Omental fat pad (tissue), 4 donors: ENCODE data around the gene THBS1. TPM values are rescaled to one million over a fixed set of nuclear protein-coding genes. Genes with fewer than 3 reads are reported as not detected.

Experiments
- ATAC-seq: fragments of 150-250 bp; one replicate; pipeline ENCODE4 v1.9.1; 2016; ENCODE audit warnings: mild to moderate bottlenecking, moderate library complexity; ENCODE audit not compliant: low FRiP score
- DNase-seq: peaks from one replicate; pipeline ENCODE4 v3.0.0-alpha.2; 2019; ENCODE audit warnings: low spot score
- total RNA-seq, 4 donors: library from RNA; depleted of rRNA; stranded (reverse); fragments of >200 nt; gene quantifications; one replicate each; pipeline ENCODE4 v1.1.0, GENCODE V29; 2016
- TF ChIP-seq, protein P1 (sequence below), 3 donors: fragments of 450-650 bp; IDR thresholded peaks; one replicate each; pipeline ENCODE4 v1.5.1; 2016 to 2017; ENCODE audit warnings: antibody characterized with exemption in 3 of 3, mild to moderate bottlenecking in 3 of 3, moderate library complexity in 2 of 3

The THBS1 gene
- total RNA-seq, 4 donors from 2014 or later = 690 to 4,169 (median 2,356) TPM

DNA sequence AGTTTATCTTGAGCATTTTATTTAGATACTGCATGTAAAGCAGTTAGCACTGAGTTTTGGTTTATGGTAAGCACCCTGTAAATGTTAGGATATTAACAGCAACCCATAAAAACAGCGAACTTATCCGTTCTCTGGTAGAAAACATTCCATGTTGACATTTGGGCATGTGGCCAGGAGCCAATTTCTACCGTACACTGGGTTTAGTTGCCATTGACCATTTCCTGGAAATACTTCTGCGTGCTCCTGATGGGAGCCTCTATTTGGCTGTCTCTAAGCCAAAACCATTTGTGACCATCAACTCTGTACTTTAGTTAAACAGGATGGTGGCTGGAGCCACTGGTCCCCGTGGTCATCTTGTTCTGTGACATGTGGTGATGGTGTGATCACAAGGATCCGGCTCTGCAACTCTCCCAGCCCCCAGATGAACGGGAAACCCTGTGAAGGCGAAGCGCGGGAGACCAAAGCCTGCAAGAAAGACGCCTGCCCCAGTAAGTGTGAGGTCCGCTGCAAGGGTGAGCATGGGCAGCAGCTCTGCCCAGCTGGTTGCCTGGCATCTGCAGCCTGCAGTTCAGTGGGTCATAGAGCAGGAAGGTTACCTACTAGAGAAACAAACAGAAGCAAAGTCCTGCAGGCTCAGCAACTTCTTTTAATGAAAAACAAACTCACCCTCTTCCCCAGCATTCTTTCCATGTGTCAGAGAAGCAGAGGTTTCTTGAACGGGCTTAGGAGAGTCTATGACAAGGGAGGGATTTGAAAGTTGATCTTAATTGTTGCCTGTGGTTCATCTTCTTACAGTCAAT, 7.1 kb downstream of the THBS1 start:
- TF ChIP-seq, protein P1, sequence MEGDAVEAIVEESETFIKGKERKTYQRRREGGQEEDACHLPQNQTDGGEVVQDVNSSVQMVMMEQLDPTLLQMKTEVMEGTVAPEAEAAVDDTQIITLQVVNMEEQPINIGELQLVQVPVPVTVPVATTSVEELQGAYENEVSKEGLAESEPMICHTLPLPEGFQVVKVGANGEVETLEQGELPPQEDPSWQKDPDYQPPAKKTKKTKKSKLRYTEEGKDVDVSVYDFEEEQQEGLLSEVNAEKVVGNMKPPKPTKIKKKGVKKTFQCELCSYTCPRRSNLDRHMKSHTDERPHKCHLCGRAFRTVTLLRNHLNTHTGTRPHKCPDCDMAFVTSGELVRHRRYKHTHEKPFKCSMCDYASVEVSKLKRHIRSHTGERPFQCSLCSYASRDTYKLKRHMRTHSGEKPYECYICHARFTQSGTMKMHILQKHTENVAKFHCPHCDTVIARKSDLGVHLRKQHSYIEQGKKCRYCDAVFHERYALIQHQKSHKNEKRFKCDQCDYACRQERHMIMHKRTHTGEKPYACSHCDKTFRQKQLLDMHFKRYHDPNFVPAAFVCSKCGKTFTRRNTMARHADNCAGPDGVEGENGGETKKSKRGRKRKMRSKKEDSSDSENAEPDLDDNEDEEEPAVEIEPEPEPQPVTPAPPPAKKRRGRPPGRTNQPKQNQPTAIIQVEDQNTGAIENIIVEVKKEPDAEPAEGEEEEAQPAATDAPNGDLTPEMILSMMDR (IDR thresholded peaks at IDR 0.05) = no peak
- no peak for DNase-seq
- ATAC-seq = no peak

DNA sequence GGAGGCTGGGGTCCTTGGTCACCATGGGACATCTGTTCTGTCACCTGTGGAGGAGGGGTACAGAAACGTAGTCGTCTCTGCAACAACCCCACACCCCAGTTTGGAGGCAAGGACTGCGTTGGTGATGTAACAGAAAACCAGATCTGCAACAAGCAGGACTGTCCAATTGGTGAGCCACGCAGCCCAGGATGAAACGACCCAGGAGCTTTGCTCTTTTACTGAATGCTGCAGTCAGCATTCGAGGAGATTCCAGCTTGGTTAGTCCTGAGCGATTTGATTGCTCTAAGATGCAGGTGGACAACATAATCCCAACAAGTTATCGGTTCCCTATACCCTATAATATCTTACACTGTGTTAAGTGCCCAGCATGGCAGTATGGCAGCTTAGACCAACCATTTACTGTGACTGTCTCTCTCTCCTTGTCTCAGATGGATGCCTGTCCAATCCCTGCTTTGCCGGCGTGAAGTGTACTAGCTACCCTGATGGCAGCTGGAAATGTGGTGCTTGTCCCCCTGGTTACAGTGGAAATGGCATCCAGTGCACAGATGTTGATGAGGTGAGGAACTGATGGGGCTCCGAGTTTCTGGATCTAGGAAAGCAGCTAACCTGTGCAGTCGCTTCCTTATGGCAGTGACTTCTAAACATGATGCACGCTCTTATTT, 7.8 kb downstream of the THBS1 start:
- DNase-seq (no peak), ATAC-seq (no peak)
- TF ChIP-seq, protein P1 (IDR thresholded peaks at IDR 0.05) = no peak

DNA sequence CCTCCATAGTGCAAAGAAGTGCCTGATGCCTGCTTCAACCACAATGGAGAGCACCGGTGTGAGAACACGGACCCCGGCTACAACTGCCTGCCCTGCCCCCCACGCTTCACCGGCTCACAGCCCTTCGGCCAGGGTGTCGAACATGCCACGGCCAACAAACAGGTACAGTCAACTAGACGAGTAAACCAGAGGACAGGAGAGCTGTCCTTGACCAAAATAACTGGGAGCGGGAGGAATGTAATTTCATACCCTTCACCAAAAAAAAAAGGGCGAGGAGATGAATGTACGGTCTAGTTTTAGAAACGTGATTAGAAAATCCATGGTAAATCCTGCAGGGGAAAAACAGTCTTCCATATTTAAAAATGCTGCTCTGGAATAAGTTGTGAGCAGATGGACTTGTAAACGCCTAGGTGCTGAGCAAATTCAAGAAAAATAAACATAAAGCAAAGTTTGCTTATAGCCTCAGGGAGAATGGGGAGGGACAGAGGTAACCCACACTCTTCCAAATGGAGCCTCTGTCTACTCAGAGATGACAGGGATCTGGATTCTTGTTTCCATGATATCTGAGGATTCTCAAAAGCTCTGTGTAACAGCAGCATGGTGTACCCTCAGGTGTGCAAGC, 8.4 kb downstream of the THBS1 start:
- TF ChIP-seq, protein P1 (IDR thresholded peaks at IDR 0.05) = no peak
- no peak for ATAC-seq
- no peak for DNase-seq

DNA sequence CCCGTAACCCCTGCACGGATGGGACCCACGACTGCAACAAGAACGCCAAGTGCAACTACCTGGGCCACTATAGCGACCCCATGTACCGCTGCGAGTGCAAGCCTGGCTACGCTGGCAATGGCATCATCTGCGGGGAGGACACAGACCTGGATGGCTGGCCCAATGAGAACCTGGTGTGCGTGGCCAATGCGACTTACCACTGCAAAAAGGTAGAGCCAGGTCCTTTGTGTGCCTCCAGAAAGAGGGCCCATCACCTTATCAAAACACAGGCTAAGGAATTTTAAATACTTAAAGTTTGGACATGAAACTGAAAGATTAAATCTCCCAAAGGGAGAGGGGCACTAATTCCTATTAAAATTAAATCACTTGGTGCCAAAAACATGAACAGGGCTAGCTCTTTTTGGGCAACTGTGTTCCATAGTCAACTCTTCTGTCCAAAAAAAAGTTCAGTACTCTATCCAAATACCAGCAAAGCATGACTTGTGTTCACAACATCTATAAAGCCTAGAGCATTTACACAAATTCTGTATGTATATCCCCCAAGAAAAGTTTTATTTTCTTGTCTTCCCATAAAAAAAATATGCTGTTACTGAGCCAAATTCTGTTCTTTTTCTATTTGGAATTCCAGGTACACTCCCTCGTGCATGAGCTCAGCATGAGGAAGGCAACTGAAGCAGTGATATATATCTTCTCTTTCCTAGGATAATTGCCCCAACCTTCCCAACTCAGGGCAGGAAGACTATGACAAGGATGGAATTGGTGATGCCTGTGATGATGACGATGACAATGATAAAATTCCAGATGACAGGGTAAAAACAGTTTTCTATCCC, 9.2 kb downstream of the THBS1 start:
- TF ChIP-seq, protein P1 (IDR thresholded peaks at IDR 0.05) = no peak
- ATAC-seq = no peak
- DNase-seq = no peak

DNA sequence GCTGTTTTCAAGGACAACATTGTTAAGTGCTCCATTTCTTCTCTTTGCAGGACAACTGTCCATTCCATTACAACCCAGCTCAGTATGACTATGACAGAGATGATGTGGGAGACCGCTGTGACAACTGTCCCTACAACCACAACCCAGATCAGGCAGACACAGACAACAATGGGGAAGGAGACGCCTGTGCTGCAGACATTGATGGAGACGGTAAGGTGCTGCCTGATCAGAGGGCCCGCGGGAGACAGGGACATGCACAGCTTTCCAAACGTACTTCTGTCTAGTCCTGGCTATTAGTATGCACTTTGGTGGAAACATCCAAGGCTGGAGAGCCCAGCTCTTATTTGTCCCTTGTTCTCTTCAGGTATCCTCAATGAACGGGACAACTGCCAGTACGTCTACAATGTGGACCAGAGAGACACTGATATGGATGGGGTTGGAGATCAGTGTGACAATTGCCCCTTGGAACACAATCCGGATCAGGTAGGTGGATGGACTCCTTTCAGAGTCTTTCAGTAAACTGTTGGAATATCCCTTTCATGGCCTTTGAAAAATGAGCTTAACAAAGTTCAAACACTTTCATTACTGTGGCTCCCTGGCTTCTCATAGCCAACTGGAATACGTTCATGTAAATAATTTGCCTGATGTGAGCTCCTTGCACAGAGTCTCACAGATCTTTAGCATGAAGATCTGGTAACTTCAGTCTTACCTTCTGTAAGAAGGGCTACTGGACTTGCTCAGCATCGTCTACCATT, 10.4 kb downstream of the THBS1 start:
- DNase-seq = no peak
- TF ChIP-seq, protein P1 (IDR thresholded peaks at IDR 0.05) = no peak
- no peak for ATAC-seq

DNA sequence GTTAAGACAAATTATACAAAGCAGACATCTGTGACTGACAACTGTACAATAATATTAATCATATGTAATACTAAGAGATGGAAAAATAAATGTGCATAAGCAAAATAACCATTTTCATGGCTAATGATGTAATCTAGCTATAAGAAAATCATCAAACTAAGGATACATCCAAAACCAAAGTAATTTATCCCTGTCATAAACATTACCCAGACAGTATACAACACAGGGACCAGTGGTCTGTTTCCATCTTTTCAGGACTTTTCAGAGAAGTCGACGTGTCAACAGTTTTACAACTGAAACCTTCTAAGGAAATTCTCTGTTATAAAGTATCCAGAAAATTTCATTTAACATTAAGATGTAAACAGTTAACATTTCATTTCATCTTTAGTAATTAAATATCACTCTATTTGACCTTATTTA, 11.0 kb downstream of the THBS1 start:
- ATAC-seq = no peak
- TF ChIP-seq, protein P1 (IDR thresholded peaks at IDR 0.05) = no peak
- no peak for DNase-seq
